IMR-90 (cell line): ENCODE measurements around the gene FNTB. TPM values are rescaled to one million over a fixed set of nuclear protein-coding genes. Genes with fewer than 3 reads are reported as not detected.

Experiments
- ATAC-seq: fragments of 200-7000 bp; cut with Tn5 transposase; 2 replicates; pipeline ENCODE4 v1.9.1; 2020; ENCODE audit warnings: low read depth, mild to moderate bottlenecking, moderate library complexity
- BruUV-seq: library from RNA; stranded (reverse); fragments of 400-500 nt; replicated peaks from 2 replicates; lab custom pipeline; 2021; lab: Mats Ljungman, UMichigan
- CTCF ChIA-PET: fragments of 300-600 bp; formaldehyde crosslinking; extraction: SDS; loops from one replicate; lab custom pipeline; 2021; ENCODE audit warnings: antibody characterized with exemption; lab: Yijun Ruan, JAX
- POLR2A ChIA-PET: fragments of 300-600 bp; sonication (Branson Sonifier 250); formaldehyde crosslinking; loops from one replicate; lab custom pipeline; 2022; ENCODE audit warnings: antibody characterized with exemption; ENCODE audit not compliant: unreplicated experiment; lab: Charles Lee
- DNase-seq: peaks from one replicate; pipeline ENCODE4 v3.0.0; 2013
- H2AFZ ChIP-seq: replicated peaks from 2 replicates; pipeline ENCODE3; 2013; ENCODE audit warnings: low read length, mild to moderate bottlenecking; ENCODE audit not compliant: poor library complexity
- H2AK5ac ChIP-seq: 2 replicates; pipeline ENCODE4 v1.6.1; 2013; ENCODE audit warnings: low read depth, low read length, inconsistent platforms
- H2AK9ac ChIP-seq: replicated peaks from 2 replicates; pipeline ENCODE3; 2013; ENCODE audit warnings: mild to moderate bottlenecking, low read depth, low read length, moderate library complexity; ENCODE audit not compliant: poor library complexity
- H2BK120ac ChIP-seq: 2 replicates; pipeline ENCODE4 v1.6.1; 2013; ENCODE audit warnings: low read depth, low read length, inconsistent platforms
- H2BK15ac ChIP-seq: 3 replicates; pipeline ENCODE4 v1.6.1; 2013; ENCODE audit warnings: low read depth, low read length, inconsistent platforms
- H2BK20ac ChIP-seq: 2 replicates; pipeline ENCODE4 v1.6.1; 2013; ENCODE audit warnings: low read depth, mild to moderate bottlenecking, inconsistent platforms, low read length, moderate library complexity
- H2BK5ac ChIP-seq: 2 replicates; pipeline ENCODE4 v1.6.1; 2013; ENCODE audit warnings: mild to moderate bottlenecking, low read depth, low read length, inconsistent platforms; ENCODE audit not compliant: poor library complexity, severe bottlenecking
- H3K14ac ChIP-seq: replicated peaks from 2 replicates; pipeline ENCODE4 v1.6.1; 2013; ENCODE audit warnings: low read depth, low read length, inconsistent platforms
- H3K18ac ChIP-seq: 2 replicates; pipeline ENCODE4 v1.6.1; 2013; ENCODE audit warnings: low read depth, low read length, control low read depth
- H3K23ac ChIP-seq: 2 replicates; pipeline ENCODE4 v1.6.1; 2013; ENCODE audit warnings: low read depth, low read length, inconsistent platforms
- H3K27ac ChIP-seq: 2 replicates; pipeline ENCODE4 v1.5.1; 2013; ENCODE audit warnings: mild to moderate bottlenecking, control low read depth, low read length; ENCODE audit not compliant: insufficient read depth
- H3K27me3 ChIP-seq: 2 replicates; pipeline ENCODE4 v1.6.1; 2013; ENCODE audit warnings: low read length; ENCODE audit not compliant: control insufficient read depth, insufficient read depth
- H3K36me3 ChIP-seq: 2 replicates; pipeline ENCODE4 v1.6.1; 2013; ENCODE audit warnings: low read length, mixed read lengths; ENCODE audit not compliant: control insufficient read depth, insufficient read depth
- H3K4ac ChIP-seq: 2 replicates; pipeline ENCODE4 v1.6.1; 2013; ENCODE audit warnings: low read depth, low read length, inconsistent platforms
- H3K4me1 ChIP-seq: 2 replicates; pipeline ENCODE4 v1.6.1; 2013; ENCODE audit warnings: low read length, mixed read lengths; ENCODE audit not compliant: control insufficient read depth, insufficient read depth
- H3K4me2 ChIP-seq: 2 replicates; pipeline ENCODE4 v1.6.1; 2013; ENCODE audit warnings: low read depth, mild to moderate bottlenecking, control low read depth, low read length, moderate library complexity
- H3K4me3 ChIP-seq: 2 replicates; pipeline ENCODE4 v1.5.1; 2013; ENCODE audit warnings: low read depth, mild to moderate bottlenecking, control low read depth, low read length, moderate library complexity; ENCODE audit not compliant: insufficient read depth
- H3K56ac ChIP-seq: 2 replicates; pipeline ENCODE4 v1.6.1; 2013; ENCODE audit warnings: low read length, inconsistent platforms; ENCODE audit not compliant: insufficient read depth; ENCODE audit errors: extremely low read depth
- H3K79me1 ChIP-seq, 2 experiments: 2 replicates each; pipeline ENCODE4 v1.6.1; 2013; ENCODE audit warnings: low read length in 2 of 2, inconsistent platforms in 1 of 2, low read depth in 1 of 2
- H3K9ac ChIP-seq: 2 replicates; pipeline ENCODE4 v1.6.1; 2013; ENCODE audit warnings: low read depth, low read length, control low read depth
- H3K9me1 ChIP-seq: 2 replicates; pipeline ENCODE4 v1.6.1; 2013; ENCODE audit warnings: low read length, inconsistent platforms; ENCODE audit not compliant: insufficient read depth
- H3K9me3 ChIP-seq: 2 replicates; pipeline ENCODE4 v1.6.1; 2013; ENCODE audit warnings: low read length; ENCODE audit not compliant: control insufficient read depth, insufficient read depth
- H4K20me1 ChIP-seq: 2 replicates; pipeline ENCODE4 v1.6.1; 2013; ENCODE audit warnings: low read length, inconsistent platforms; ENCODE audit not compliant: insufficient read depth
- H4K5ac ChIP-seq: 2 replicates; pipeline ENCODE4 v1.6.1; 2013; ENCODE audit warnings: mild to moderate bottlenecking, low read depth, low read length, control low read depth
- H4K8ac ChIP-seq, 2 experiments: 2 replicates each; pipeline ENCODE4 v1.6.1; 2013; ENCODE audit warnings: low read depth in 2 of 2, low read length in 2 of 2, control low read depth in 1 of 2, inconsistent platforms in 1 of 2
- H4K91ac ChIP-seq: 2 replicates; pipeline ENCODE4 v1.6.1; 2013; ENCODE audit warnings: low read depth, low read length, inconsistent platforms; ENCODE audit not compliant: insufficient read depth
- BHLHE40 ChIP-seq: fragments of 150-350 bp; IDR thresholded peaks from 2 replicates; pipeline ENCODE4 v1.6.1; 2016; ENCODE audit warnings: mild to moderate bottlenecking, low read depth, low read length
- CEBPB ChIP-seq: IDR thresholded peaks from 2 replicates; pipeline ENCODE4 v1.6.1; 2012; ENCODE audit warnings: low read depth, low read length, improper control_type of control experiment
- CHD1 ChIP-seq: IDR thresholded peaks from 2 replicates; pipeline ENCODE4 v1.6.1; 2012; ENCODE audit warnings: low read depth, low read length, improper control_type of control experiment
- CTCF ChIP-seq: conservative IDR thresholded peaks from 2 replicates; pipeline ENCODE4 v1.5.1; 2012; ENCODE audit warnings: mild to moderate bottlenecking, low read depth, low read length, improper control_type of control experiment
- FOS ChIP-seq: fragments of 150-350 bp; IDR thresholded peaks from 2 replicates; pipeline ENCODE4 v1.6.1; 2016; ENCODE audit warnings: low read depth, low read length
- MAFK ChIP-seq: IDR thresholded peaks from 2 replicates; pipeline ENCODE4 v1.6.1; 2012; ENCODE audit warnings: low read depth, low read length, improper control_type of control experiment
- MAZ ChIP-seq: IDR thresholded peaks from 2 replicates; pipeline ENCODE4 v1.6.1; 2012; ENCODE audit warnings: low read depth, mild to moderate bottlenecking, low read length, improper control_type of control experiment, moderate library complexity, borderline replicate concordance
- MXI1 ChIP-seq: IDR thresholded peaks from 2 replicates; pipeline ENCODE4 v1.6.1; 2012; ENCODE audit warnings: low read depth, mild to moderate bottlenecking, low read length, moderate library complexity, borderline replicate concordance
- NFE2L2 ChIP-seq: fragments of 150-350 bp; IDR thresholded peaks from 2 replicates; pipeline ENCODE4 v1.6.1; 2016; ENCODE audit warnings: low read depth, mild to moderate bottlenecking, low read length
- POLR2A ChIP-seq: IDR thresholded peaks from 2 replicates; pipeline ENCODE4 v1.6.1; 2012; ENCODE audit warnings: mild to moderate bottlenecking, low read depth, low read length
- RAD21 ChIP-seq: IDR thresholded peaks from 2 replicates; pipeline ENCODE4 v1.6.1; 2012; ENCODE audit warnings: low read length, improper control_type of control experiment
- RCOR1 ChIP-seq: IDR thresholded peaks from 2 replicates; pipeline ENCODE4 v1.6.1; 2012; ENCODE audit warnings: mild to moderate bottlenecking, low read length, improper control_type of control experiment; ENCODE audit not compliant: insufficient replicate concordance
- RFX5 ChIP-seq: IDR thresholded peaks from 2 replicates; pipeline ENCODE4 v1.8.0; 2012; ENCODE audit warnings: low read depth, mild to moderate bottlenecking, low read length, moderate library complexity
- SMC3 ChIP-seq: fragments of 150-350 bp; IDR thresholded peaks from 2 replicates; pipeline ENCODE4 v1.6.1; 2016; ENCODE audit warnings: low read depth, mild to moderate bottlenecking, antibody characterized with exemption, low read length, moderate library complexity
- USF2 ChIP-seq: fragments of 150-350 bp; IDR thresholded peaks from 2 replicates; pipeline ENCODE4 v1.6.1; 2017; ENCODE audit warnings: mild to moderate bottlenecking, antibody characterized with exemption, low read length, low read depth
- WGBS, 2 experiments: methylation state at CpG; one replicate each; pipeline versions ENCODE4 v1.1.5 to v1.1.7; 2013; ENCODE audit warnings: missing lambda C conversion rate in 2 of 2; ENCODE audit not compliant: insufficient read length in 1 of 2; ENCODE audit errors: extremely low coverage in 2 of 2; 5-methylcytosine and 5-hydroxymethylcytosine counted together
- dilution Hi-C: fragments of 300-500 bp; cut with HindIII; formaldehyde crosslinking; loops from one replicate; pipeline ENCODE4 v1.14.3; 2018; ENCODE audit warnings: low sequenced_read_pairs; ENCODE audit not compliant: unreplicated experiment
- in situ Hi-C: fragments of 300-500 bp; cut with MboI; formaldehyde crosslinking; loops from 3 replicates; pipeline ENCODE4 v1.14.3; 2019; ENCODE audit warnings: low sequenced_read_pairs, inconsistent platforms, mixed read lengths
- intact Hi-C: fragments of 100-400 bp; cut with micrococcal nuclease; formaldehyde crosslinking; loops from 2 replicates; pipeline ENCODE4 v1.10.0; 2022
- polyA plus RNA-seq, 3 experiments: library from polyadenylated mRNA; depleted of rRNA; stranded (reverse); fragments of >200 nt; gene quantifications; 2 replicates each; pipeline ENCODE4 v1.2.3, GENCODE V29; 2012; ENCODE audit warnings: low replicate concordance in 1 of 3
- total RNA-seq: library from RNA; depleted of rRNA; stranded (reverse); fragments of >200 nt; gene quantifications from 2 replicates; pipeline ENCODE4 v1.2.3, GENCODE V29; 2012

Gene FNTB
- total and polyA plus RNA-seq, 2 of the 4 experiments (the other 2 are of a cell fraction), result 9.9 to 18.5 TPM

- H2BK20ac ChIP-seq, result no peak within 1 kb of the TSS
- peak within 1 kb of the TSS; percentile 63 to 80 for H4K8ac ChIP-seq
- peak within 1 kb of the TSS; percentile 92 for H3K4me2 ChIP-seq
- peak within 1 kb of the TSS; percentile 56 for H2BK5ac ChIP-seq
- peak within 1 kb of the TSS; percentile 89 for H2AK9ac ChIP-seq
- no peaks in the 10 kb centered on the region for H3K4me1 ChIP-seq
- BruUV-seq, result no TSS peak
- peak within 1 kb of the TSS; percentile 10; the same call in 1 of the 2 replicates for H3K14ac ChIP-seq
- WGBS, 2 experiments, result no CpG with 5 or more reads among the region's 61 CpGs
- dilution Hi-C loops, result no loop called here
- intact Hi-C loops, result loop anchor here (2.0 to 5.0 kb wide), 2 partner anchors 55 to 310 kb away; partner anchors contain the start of gene FUT8
- ChIA-PET POLR2A (interaction anchor here (0.6 kb wide), 1 partner anchor 356 kb away, joined by 3 read pairs; no protein-coding TSS in a partner anchor), CTCF (interaction anchor here (0.6 kb wide), 1 partner anchor 1926 kb away, joined by 9 read pairs; no protein-coding TSS in a partner anchor)
- H3K56ac ChIP-seq, result peak within 1 kb of the TSS; percentile 51; the same call in 1 of the 2 replicates
- ATAC-seq (peak; percentile 89), DNase-seq (peak; percentile 98)
- H3K36me3 ChIP-seq, result peaks cover 1% of the 10 kb centered on the region; the same call in 1 of the 2 replicates
- peaks cover 8 to 22% of the 10 kb centered on the region in 2 experiments for H3K79me1 ChIP-seq
- 0 out of 2 replicates have a peak within 1 kb of the TSS, but pooled peaks have one; percentile 22 for H3K23ac ChIP-seq
- H3K4ac ChIP-seq, result peak within 1 kb of the TSS; percentile 53
- in situ Hi-C loops, result no loop called here
- H3K9ac ChIP-seq, result peak within 1 kb of the TSS; percentile 74
- H4K5ac ChIP-seq, result peak within 1 kb of the TSS; percentile 22; the same call in 1 of the 2 replicates
- H2BK120ac ChIP-seq, result no peak within 1 kb of the TSS
- H3K18ac ChIP-seq, result no peak within 1 kb of the TSS
- no peaks in the 10 kb centered on the region for H3K27me3 ChIP-seq
- H3K9me3 ChIP-seq, result no peaks in the 10 kb centered on the region
- H2BK15ac ChIP-seq, result no peak within 1 kb of the TSS
- H3K27ac ChIP-seq, result peak within 1 kb of the TSS; percentile 78
- H3K9me1 ChIP-seq, result peaks cover 4% of the 10 kb centered on the region; the same call in 1 of the 2 replicates
- peak within 1 kb of the TSS; percentile 97 for H2AFZ ChIP-seq
- H2AK5ac ChIP-seq, result peak within 1 kb of the TSS; percentile 13; the same call in 1 of the 2 replicates
- H3K4me3 ChIP-seq, result peak within 1 kb of the TSS; percentile 84
- peak within 1 kb of the TSS; percentile 59 for H4K91ac ChIP-seq
- no peaks in the 10 kb centered on the region for H4K20me1 ChIP-seq
- TF ChIP-seq RCOR1, result no peak
- TF ChIP-seq POLR2A, result peak; percentile 76; the same call in 1 of the 2 replicates
- peak; percentile 91 for TF ChIP-seq BHLHE40
- TF ChIP-seq FOS, result no peak
- TF ChIP-seq MXI1, result peak; percentile 96
- no peak for TF ChIP-seq MAFK
- TF ChIP-seq RFX5, result no peak
- no peak for TF ChIP-seq CEBPB
- TF ChIP-seq MAZ, result peak; percentile 81
- no peak for TF ChIP-seq CHD1
- no peak for TF ChIP-seq CTCF
- peak; percentile 98 for TF ChIP-seq USF2
- 0 out of 2 replicates have a peak, but pooled peaks have one; percentile 12 for TF ChIP-seq NFE2L2
- TF ChIP-seq RAD21, result no peak
- no peak for TF ChIP-seq SMC3
Measured at GRCh38 chr14:65102441-65103149, 115.9 kb downstream of the FNTB start, which contains the start of gene MAX. TSS of gene MAX (minus strand) at chr14:65102517. CDS start at chr14:65102339, 178 bp downstream.
